WTC11 (cell line): Measurements from ENCODE around the gene ECHDC3.

Experiments used
- ELF4 ChIP-seq: sonication (generic); formaldehyde crosslinking; IDR thresholded peaks from 2 replicates; pipeline ENCODE4 v1.8.1; 2022; ENCODE audit warnings: low read depth, mild to moderate bottlenecking, moderate library complexity, missing genetic modification reagents
- FOXK1 ChIP-seq: sonication (generic); formaldehyde crosslinking; IDR thresholded peaks from 2 replicates; pipeline ENCODE4 v1.8.0; 2022; ENCODE audit warnings: mild to moderate bottlenecking, moderate library complexity, missing genetic modification reagents
- IRF2 ChIP-seq: sonication (generic); formaldehyde crosslinking; IDR thresholded peaks from 2 replicates; pipeline ENCODE4 v1.8.0; 2022; ENCODE audit warnings: low read depth, missing genetic modification reagents, borderline replicate concordance
- NR1H2 ChIP-seq: sonication (generic); formaldehyde crosslinking; IDR thresholded peaks from 2 replicates; pipeline ENCODE4 v1.9.0; 2021; ENCODE audit warnings: mild to moderate bottlenecking, moderate library complexity, missing genetic modification reagents
- TEAD4 ChIP-seq: sonication (generic); formaldehyde crosslinking; IDR thresholded peaks from 2 replicates; pipeline ENCODE4 v1.8.0; 2022; ENCODE audit warnings: mild to moderate bottlenecking, missing genetic modification reagents
- USF2 ChIP-seq: sonication (generic); formaldehyde crosslinking; IDR thresholded peaks from 2 replicates; pipeline ENCODE4 v1.8.1; 2023; ENCODE audit warnings: mild to moderate bottlenecking, missing genetic modification reagents, moderate library complexity
- ZNF263 ChIP-seq: sonication (generic); formaldehyde crosslinking; IDR thresholded peaks from 2 replicates; pipeline ENCODE4 v1.8.1; 2022; ENCODE audit warnings: low read depth, mild to moderate bottlenecking, moderate library complexity, missing genetic modification reagents
- TF ChIP-seq, protein P1 (sequence below): fragments of 200-600 bp; IDR thresholded peaks from 2 replicates; pipeline ENCODE4 v1.8.0; 2022; ENCODE audit warnings: antibody characterized with exemption
- TF ChIP-seq, protein P2 (sequence below): sonication (generic); formaldehyde crosslinking; IDR thresholded peaks from 2 replicates; pipeline ENCODE4 v1.8.0; 2023; ENCODE audit warnings: mild to moderate bottlenecking, missing genetic modification reagents

- TF ChIP-seq, protein P1, sequence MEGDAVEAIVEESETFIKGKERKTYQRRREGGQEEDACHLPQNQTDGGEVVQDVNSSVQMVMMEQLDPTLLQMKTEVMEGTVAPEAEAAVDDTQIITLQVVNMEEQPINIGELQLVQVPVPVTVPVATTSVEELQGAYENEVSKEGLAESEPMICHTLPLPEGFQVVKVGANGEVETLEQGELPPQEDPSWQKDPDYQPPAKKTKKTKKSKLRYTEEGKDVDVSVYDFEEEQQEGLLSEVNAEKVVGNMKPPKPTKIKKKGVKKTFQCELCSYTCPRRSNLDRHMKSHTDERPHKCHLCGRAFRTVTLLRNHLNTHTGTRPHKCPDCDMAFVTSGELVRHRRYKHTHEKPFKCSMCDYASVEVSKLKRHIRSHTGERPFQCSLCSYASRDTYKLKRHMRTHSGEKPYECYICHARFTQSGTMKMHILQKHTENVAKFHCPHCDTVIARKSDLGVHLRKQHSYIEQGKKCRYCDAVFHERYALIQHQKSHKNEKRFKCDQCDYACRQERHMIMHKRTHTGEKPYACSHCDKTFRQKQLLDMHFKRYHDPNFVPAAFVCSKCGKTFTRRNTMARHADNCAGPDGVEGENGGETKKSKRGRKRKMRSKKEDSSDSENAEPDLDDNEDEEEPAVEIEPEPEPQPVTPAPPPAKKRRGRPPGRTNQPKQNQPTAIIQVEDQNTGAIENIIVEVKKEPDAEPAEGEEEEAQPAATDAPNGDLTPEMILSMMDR: no peak
- TF ChIP-seq USF2: no peak
- TF ChIP-seq FOXK1: no peak
- no peak for TF ChIP-seq NR1H2 (CRISPR knock-in tag)
- no peak for TF ChIP-seq ZNF263 (CRISPR knock-in tag)
- TF ChIP-seq, protein P2, sequence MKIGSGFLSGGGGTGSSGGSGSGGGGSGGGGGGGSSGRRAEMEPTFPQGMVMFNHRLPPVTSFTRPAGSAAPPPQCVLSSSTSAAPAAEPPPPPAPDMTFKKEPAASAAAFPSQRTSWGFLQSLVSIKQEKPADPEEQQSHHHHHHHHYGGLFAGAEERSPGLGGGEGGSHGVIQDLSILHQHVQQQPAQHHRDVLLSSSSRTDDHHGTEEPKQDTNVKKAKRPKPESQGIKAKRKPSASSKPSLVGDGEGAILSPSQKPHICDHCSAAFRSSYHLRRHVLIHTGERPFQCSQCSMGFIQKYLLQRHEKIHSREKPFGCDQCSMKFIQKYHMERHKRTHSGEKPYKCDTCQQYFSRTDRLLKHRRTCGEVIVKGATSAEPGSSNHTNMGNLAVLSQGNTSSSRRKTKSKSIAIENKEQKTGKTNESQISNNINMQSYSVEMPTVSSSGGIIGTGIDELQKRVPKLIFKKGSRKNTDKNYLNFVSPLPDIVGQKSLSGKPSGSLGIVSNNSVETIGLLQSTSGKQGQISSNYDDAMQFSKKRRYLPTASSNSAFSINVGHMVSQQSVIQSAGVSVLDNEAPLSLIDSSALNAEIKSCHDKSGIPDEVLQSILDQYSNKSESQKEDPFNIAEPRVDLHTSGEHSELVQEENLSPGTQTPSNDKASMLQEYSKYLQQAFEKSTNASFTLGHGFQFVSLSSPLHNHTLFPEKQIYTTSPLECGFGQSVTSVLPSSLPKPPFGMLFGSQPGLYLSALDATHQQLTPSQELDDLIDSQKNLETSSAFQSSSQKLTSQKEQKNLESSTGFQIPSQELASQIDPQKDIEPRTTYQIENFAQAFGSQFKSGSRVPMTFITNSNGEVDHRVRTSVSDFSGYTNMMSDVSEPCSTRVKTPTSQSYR (CRISPR knock-in tag): no peak
- TF ChIP-seq IRF2 (CRISPR knock-in tag): no peak
- TF ChIP-seq TEAD4 (CRISPR knock-in tag): no peak
- no peak for TF ChIP-seq ELF4 (CRISPR knock-in tag)
These were observed 13.5 kb downstream of the ECHDC3 start for GRCh38 chr10:11755512-11756263.
